Measurements from ENCODE around the gene FAM110C. TPM values are rescaled to one million over a fixed set of nuclear protein-coding genes. Genes with fewer than 3 reads are reported as not detected.

The FAM110C gene
- total RNA-seq, 2 donors from 2014 or later: 7.3 to 17.7 TPM

DNA sequence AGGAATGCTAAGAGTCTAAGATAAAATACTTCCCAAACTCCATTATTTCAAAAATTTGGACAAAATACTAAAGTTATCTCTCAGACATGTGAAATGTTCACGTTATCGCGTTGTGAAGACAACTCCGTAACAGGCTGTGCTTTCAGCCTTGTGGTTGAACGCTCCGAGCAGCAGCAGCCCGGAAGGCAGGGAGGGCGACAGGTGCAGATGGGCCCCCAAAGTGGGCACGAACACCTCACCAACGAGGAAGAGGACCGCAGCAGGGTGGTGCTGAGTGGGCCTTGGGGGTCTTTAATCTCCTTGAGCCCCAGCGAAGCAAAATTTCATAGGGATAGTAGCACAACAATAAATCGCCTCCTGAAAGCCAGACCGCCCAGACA is 1.0 kb upstream of the FAM110C start:
- no peak for DNase-seq (ENCODE audit: low spot score)
- TF ChIP-seq POLR2AphosphoS5 (IDR thresholded peaks at IDR 0.05) (no peak), POLR2A (IDR thresholded peaks at IDR 0.05) (no peak)
- TF ChIP-seq, protein P1, sequence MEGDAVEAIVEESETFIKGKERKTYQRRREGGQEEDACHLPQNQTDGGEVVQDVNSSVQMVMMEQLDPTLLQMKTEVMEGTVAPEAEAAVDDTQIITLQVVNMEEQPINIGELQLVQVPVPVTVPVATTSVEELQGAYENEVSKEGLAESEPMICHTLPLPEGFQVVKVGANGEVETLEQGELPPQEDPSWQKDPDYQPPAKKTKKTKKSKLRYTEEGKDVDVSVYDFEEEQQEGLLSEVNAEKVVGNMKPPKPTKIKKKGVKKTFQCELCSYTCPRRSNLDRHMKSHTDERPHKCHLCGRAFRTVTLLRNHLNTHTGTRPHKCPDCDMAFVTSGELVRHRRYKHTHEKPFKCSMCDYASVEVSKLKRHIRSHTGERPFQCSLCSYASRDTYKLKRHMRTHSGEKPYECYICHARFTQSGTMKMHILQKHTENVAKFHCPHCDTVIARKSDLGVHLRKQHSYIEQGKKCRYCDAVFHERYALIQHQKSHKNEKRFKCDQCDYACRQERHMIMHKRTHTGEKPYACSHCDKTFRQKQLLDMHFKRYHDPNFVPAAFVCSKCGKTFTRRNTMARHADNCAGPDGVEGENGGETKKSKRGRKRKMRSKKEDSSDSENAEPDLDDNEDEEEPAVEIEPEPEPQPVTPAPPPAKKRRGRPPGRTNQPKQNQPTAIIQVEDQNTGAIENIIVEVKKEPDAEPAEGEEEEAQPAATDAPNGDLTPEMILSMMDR (IDR thresholded peaks at IDR 0.05): no peak

DNA sequence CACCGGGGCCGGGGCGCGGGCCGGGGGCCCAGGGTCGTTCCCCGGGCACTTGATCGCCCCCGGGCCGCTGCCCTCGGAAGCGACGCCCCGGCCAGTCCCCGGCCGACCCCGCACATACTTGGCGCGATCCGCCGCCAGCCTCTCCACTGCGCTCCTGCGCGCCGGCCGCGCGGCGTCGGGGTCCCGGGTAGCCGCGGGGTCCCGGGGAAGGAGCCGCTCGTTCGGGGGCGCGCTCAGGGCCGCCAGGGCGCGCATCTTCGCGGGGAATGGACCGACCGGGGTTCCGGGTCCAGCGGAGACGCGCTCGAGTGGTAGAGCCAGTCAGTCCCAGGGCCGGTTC is 204 bp downstream of the FAM110C start:
- H3K36me3 ChIP-seq: no peaks in the 10 kb centered on the region
- H3K4me1 ChIP-seq (replicated peaks): no peaks in the 10 kb centered on the region
- intact Hi-C loops (cut with DNase I): no loop called here
- no peaks in the 10 kb centered on the region for H3K9me3 ChIP-seq
- TF ChIP-seq POLR2A (IDR thresholded peaks at IDR 0.05) (peak; percentile 87), POLR2AphosphoS5 (IDR thresholded peaks at IDR 0.05) (no peak)
- TF ChIP-seq, protein P1 (IDR thresholded peaks at IDR 0.05): no peak
- DNase-seq (ENCODE audit: low spot score): no peak
- WGBS: 4% methylated on average over 10 of the region's 52 CpGs
- H3K27me3 ChIP-seq (replicated peaks; ENCODE audit: insufficient read depth): peaks cover 3% of the 10 kb centered on the region
- H3K27ac ChIP-seq: peak overlapping the region; percentile 46 to 69
- peak overlapping the region; percentile 41 for H3K4me3 ChIP-seq

More for the DNA sequence above, 1.0 kb upstream of the FAM110C start:
- peak overlapping the region; percentile 48 to 69 for H3K27ac ChIP-seq
- H3K4me1 ChIP-seq (replicated peaks): no peaks in the 10 kb centered on the region
- no peaks in the 10 kb centered on the region for H3K36me3 ChIP-seq
- no peaks in the 10 kb centered on the region for H3K9me3 ChIP-seq
- peaks cover 3% of the 10 kb centered on the region for H3K27me3 ChIP-seq (replicated peaks; ENCODE audit: insufficient read depth)
- H3K4me3 ChIP-seq: peak overlapping the region in 1 of 2 donors; percentile 41
- WGBS: 14% methylated on average over 14 of the region's 14 CpGs
- intact Hi-C loops (cut with DNase I): no loop called here

DNA sequence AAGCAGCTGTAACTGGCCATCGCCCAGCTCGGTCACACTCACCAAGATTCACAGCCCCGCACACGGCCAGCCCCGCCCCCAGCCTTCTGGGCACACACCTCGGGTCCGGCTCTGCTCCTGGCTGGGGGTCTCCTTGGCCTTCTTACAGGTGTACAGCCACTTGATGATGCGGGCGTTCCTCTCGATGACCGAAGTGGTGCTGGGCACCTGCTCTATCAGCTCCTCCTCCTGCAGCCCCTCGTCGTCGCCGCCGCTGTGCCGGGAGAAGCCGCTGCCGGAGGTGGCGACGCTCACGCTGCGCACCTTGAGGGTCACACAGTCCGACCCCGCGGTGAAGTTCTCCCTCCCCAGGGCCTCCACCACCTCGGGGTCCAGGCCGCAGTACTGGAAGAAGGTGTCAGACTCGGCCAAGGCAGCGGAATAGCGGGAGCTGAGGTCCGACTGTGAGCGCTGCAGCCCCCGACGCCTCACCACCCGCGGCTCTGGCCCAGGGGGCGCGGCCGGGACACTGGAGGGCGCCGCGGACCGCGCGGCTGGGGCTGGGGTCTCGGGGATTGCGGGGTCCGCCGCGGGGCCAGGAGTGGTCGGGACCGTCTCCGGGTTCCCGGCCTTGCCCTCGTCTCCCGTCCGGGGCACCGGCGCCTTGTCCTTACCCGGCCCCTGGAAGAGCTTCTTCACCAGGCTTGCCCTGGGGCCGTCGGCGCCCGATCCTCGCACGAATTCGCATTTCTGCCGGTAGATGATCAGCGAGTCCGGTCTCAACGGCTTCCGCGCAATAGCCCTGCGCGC is 769 bp downstream of the FAM110C start:
- WGBS: 3% methylated on average over 61 of the region's 76 CpGs
- intact Hi-C loops (cut with DNase I): no loop called here
- H3K4me3 ChIP-seq: peak overlapping the region; percentile 41

DNA sequence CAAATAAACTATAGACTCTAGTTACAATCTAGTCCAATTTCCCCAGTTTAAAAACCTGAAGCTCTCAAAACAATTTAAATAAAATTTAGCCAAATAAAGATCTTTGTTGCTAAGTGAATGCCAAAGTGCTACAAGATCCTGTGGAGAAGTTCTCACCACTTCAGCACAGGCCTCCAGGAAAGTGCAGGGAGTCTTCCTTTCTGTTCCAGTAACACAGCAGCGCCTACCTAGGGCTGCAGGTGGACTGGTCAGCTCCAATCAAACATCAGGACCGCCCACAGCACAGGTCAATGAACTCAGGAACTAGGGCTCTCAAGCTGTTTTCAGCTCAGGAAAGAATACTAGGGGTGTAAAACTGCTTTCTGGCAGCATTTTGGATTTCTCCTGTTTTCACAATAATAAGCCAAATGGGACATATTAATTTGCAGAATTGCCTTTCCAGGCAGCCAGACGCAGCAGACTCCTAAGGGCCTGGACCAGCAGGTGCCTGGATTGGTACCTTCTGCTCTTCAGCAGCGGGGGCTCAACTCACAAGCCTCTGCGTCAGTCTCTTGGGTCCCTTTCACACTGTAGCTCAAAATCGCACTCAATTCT is 1.5 kb downstream of the FAM110C start:
- peak; percentile 24 for DNase-seq (ENCODE audit: low spot score)
- H3K27ac ChIP-seq: no peak overlapping the region
- TF ChIP-seq POLR2AphosphoS5 (IDR thresholded peaks at IDR 0.05) (no peak), POLR2A (IDR thresholded peaks at IDR 0.05) (peak; percentile 59)

More for the DNA sequence above, 769 bp downstream of the FAM110C start:
- H3K9me3 ChIP-seq: no peaks in the 10 kb centered on the region
- H3K27me3 ChIP-seq (replicated peaks; ENCODE audit: insufficient read depth): peaks cover 3% of the 10 kb centered on the region
- no peaks in the 10 kb centered on the region for H3K4me1 ChIP-seq (replicated peaks)
- DNase-seq (ENCODE audit: low spot score): no peak
- H3K36me3 ChIP-seq: no peaks in the 10 kb centered on the region
- TF ChIP-seq, protein P1 (IDR thresholded peaks at IDR 0.05): no peak
- no peak for TF ChIP-seq POLR2A (IDR thresholded peaks at IDR 0.05)
- no peak for TF ChIP-seq POLR2AphosphoS5 (IDR thresholded peaks at IDR 0.05)
- H3K27ac ChIP-seq: peak overlapping the region in 1 of 2 donors; percentile 46

DNA sequence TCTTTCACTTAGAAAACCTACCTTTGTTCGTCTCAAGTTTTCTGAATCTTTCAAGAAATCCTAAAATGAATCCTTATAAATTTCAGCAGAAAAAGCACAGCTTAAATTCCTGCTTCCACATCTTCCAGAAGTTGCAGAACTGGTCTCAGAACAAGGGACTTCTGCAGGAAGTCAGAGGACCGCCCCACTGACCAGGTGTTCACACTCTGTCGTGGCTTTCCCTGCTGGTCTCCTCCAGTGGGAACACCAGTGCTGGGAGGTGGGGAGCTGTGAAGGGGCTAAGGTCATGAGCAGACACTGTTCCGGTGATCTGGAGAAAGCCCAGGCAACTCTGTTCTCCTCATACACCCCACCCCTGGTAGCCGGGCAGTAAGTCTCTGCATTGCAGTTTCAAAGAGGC is 3.5 kb downstream of the FAM110C start:
- intact Hi-C loops (cut with DNase I): no loop called here
- TF ChIP-seq, protein P1 (IDR thresholded peaks at IDR 0.05): no peak
- TF ChIP-seq POLR2AphosphoS5 (IDR thresholded peaks at IDR 0.05): no peak
- no peak for TF ChIP-seq POLR2A (IDR thresholded peaks at IDR 0.05)
- Histone ChIP-seq H3K9me3 (no peaks in the 10 kb centered on the region), H3K36me3 (no peaks in the 10 kb centered on the region), H3K27ac (no peak overlapping the region), H3K4me1 (replicated peaks) (no peaks in the 10 kb centered on the region), H3K4me3 (no peak overlapping the region), H3K27me3 (replicated peaks; ENCODE audit: insufficient read depth) (no peaks in the 10 kb centered on the region)
- DNase-seq (ENCODE audit: low spot score): no peak
- WGBS: 40% methylated on average over 5 of the region's 5 CpGs

More for the DNA sequence above, 1.5 kb downstream of the FAM110C start:
- Histone ChIP-seq H3K9me3 (no peaks in the 10 kb centered on the region), H3K4me3 (peak overlapping the region; percentile 41), H3K36me3 (no peaks in the 10 kb centered on the region), H3K27me3 (replicated peaks; ENCODE audit: insufficient read depth) (peaks cover 3% of the 10 kb centered on the region), H3K4me1 (replicated peaks) (no peaks in the 10 kb centered on the region)
- intact Hi-C loops (cut with DNase I): no loop called here
- 22% methylated on average over 6 of the region's 6 CpGs for WGBS
